Hematopoietic multipotent progenitor cell treated with erythropoietin and hydrocortisone succinate and interleukin-3 and kit ligand, for 6 days (in vitro differentiated cells): Measurements from ENCODE around the gene HORMAD2.
"Not testable (repeated sequence)": the region's sequence is repeated elsewhere in the genome, so short reads cannot be mapped to it uniquely, and the experiment has no call there.

Experiments used
- DNase-seq: peaks from one replicate; pipeline ENCODE4 v3.0.0-alpha.2; 2015

The HORMAD2 gene

DNA sequence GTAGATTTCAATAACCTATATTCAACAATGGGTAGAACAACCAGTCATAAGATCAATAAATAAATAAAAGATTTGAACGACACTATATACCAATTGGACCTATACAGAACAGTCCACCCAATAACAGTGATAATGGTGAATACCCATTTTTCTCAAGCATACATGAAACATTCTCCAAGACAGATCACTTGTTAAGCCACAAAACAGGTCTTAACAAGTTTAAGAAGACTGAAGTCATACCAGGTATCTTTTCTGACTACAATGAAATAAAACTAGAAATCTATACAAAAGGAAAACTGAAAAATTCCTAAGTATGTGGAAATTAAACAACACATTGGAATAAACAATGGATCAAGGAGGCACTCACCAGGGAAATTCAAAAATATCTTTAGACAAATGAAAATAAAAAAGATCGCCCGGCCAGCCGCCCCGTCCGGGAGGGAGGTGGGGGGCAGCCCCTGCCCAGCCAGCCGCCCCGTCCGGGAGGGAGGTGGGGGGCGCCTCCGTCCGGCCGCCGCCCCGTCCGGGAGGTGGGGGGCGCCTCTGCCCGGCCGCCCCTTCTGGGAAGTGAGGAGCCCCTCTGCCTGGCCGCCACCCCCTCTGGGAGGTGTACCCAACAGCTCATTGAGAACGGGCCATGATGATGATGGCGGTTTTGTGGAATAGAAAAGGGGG lies 20.8 kb upstream of the HORMAD2 start:
- not testable (repeated sequence) for DNase-seq

- not testable (repeated sequence) for DNase-seq
These were observed 19.2 kb upstream of the HORMAD2 start for GRCh38 chr22:30061094-30061493.

- DNase-seq: no peak
These were observed 18.0 kb upstream of the HORMAD2 start for GRCh38 chr22:30062259-30062658.

- DNase-seq: no peak
These were observed 17.3 kb upstream of the HORMAD2 start for GRCh38 chr22:30062950-30063349.

- DNase-seq: no peak
These were observed 16.1 kb upstream of the HORMAD2 start for GRCh38 chr22:30064172-30064571.

- no peak for DNase-seq
These were observed 6.5 kb upstream of the HORMAD2 start for GRCh38 chr22:30073743-30074142.

DNA sequence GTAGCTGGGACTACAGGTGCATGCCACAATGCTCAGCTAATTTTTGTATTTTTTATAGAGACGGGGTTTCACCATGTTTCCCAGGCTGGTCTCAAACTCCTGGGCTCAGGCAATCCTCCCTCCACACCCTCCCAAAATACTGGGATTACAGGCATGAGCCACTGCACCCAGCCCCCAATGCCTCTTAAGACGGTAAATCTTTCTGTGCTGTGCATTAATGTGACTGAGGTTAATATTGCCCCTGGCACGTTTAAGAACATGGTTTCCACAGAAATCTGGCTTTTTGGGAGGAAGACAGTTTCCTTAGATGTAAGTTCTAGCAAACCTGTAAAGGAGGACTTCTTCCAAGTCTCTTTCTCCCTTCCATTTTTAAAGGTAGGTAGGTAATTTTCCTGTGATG lies 6.1 kb upstream of the HORMAD2 start:
- DNase-seq: no peak

DNA sequence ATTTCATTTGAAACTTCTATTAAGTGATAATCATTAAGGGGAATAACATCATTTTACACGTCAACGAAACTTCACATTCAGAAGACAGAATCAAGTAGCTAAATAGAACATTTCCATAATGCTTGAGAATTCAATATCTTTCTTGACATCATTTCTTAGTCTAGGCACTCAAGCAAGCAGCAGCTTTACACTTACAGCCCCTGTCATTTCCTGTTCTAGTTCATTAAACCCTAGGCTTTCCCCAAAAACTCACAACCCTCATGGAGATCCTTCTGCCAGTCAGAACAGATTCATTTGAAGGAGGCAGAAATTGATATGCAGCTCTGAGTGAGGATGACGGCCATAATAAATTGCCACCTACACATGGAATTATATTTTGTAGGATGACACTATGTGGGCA lies 5.3 kb upstream of the HORMAD2 start:
- DNase-seq: no peak

DNA sequence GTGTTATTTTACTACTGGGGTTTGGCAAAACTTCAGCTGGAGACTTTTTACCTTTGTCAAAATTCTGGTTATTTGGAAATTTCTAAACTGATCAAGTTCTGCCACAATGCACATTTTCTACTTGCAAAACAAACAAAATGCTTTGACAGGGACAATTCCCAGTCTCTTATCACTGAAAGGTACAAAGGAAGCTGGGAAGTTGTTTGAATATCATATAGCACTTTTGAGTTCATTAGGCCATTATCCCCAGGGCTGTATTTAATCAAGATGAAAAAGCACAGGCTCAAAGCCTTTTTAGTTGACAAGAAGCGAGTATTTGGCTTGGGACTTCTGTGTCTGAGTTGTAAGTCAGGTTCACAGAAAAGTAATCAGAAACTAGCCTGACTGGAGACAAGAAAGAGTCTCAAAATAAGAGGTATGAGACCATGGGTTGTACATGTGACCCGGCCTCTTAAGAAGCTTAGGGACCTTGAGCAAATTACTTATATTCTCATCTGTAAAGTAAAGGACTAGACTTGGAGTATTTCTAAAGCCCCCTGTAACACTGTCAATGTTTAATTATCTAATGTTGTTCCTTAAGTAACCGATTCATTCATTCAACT lies 2.9 kb upstream of the HORMAD2 start:
- no peak for DNase-seq

DNA sequence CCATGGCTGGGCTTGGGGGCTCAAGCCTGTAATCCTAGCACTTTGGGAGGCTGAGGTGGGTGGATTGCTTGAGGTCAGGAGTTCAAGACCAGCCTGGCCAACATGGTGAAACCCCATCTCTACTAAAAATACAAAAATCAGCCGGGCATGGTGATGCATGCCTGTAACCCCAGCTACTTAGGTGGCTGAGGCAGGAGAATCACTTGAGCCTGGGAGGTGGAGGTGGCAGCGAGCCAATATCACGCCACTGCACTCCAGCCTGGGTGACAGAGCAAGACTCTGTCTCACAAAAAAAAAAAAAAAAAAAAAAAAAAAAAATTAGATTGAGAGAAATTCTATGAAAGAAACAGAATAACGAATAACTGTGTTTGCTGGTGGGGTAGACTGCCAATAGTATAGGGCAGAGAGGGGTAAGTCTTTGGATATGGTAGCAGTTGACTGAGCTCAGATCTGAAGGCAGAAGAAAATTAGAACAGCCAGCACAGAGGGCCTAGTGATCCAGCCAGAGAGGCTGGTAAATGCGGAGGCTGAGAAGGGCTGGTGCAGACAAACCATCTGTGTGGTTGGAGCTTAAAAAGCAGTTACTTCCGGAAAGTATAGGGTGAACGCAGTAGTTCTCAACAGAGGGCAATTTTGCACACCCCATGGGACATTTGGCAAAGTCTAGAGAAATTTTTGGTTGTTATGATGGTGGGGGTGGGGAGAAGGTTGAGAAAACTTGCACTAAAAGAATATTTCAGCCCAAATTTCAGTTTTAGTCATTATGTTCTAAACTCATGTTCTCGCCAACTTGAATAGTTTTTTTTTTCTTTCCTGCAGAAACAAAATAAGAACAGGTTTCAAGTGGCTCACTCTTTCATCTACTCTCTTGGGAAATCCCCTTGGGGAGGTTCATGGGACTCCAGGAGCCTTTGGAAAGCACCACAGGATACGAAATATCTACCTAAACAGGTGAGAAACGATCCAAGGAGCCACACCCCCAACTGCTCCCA lies 1.6 kb upstream of the HORMAD2 start:
- no peak for DNase-seq

GRCh38 chr22:30080805-30081204 lies 541 bp downstream of the HORMAD2 start:
- no peak for DNase-seq

GRCh38 chr22:30086496-30086895 lies 6.2 kb downstream of the HORMAD2 start:
- no peak for DNase-seq

DNA sequence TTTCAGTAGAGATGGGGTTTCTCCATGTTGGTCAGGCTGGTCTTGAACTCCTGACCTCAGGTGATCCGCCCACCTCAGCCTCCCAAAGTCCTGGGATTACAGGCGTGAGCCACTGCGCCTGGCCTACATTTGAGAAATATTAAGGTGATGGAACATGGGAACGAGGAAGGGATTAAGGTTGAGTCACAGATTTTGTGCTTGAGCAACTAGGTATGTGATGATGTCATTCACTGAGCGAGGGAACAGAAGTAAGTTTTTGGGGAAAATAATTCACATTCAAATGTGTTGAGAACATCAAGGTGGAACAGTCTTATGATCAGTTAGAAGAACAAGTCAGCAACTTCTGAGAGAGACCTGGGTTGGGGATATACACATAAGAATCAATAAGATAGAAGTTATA lies 6.8 kb downstream of the HORMAD2 start:
- not testable (repeated sequence) for DNase-seq

- DNase-seq: no peak
These were observed 7.3 kb downstream of the HORMAD2 start for GRCh38 chr22:30087611-30088010.

GRCh38 chr22:30088468-30088867 lies 8.2 kb downstream of the HORMAD2 start:
- no peak for DNase-seq

GRCh38 chr22:30089655-30089974 lies 9.4 kb downstream of the HORMAD2 start:
- DNase-seq: no peak

GRCh38 chr22:30092686-30093085 lies 12.4 kb downstream of the HORMAD2 start:
- no peak for DNase-seq

DNA sequence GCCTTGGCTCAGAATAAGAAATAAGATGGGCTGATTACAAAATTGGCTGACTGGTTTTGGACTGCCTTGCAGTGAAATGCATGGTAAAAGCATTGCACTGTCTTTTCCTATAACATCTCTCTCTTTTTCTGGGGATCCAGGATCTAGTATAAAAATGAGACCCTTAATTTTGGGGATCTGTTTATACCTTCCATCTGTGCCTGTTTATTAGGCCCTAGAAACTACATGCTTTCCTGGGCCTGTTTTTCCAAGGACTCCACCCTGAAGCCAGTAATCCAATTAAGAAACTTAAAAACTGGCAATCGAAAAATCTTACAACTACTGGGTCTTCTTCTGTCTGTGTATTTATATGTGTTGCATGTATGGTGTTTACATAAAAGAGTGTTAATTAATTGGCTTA lies 14.5 kb downstream of the HORMAD2 start:
- no peak for DNase-seq

DNA sequence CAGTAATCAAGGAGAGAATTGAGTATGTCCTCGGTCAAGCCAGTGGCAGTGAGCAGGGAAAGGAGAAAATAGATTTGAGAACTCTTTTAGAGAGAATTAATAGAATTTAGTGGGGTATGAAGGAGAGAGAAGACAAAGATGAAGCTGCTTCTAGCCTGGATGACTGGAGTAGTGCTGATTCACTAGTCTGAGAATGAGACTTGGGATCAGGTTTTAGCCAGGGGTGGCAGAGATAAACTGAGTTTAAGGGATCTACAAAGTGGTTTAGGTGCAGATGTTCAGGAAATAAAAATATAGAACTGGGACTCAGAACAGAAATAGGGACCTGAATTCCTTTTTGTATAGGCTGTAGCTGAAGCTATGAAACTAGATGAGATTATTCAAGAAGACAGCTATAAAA lies 17.6 kb downstream of the HORMAD2 start:
- no peak for DNase-seq

- DNase-seq: not testable (repeated sequence)
These were observed 20.5 kb downstream of the HORMAD2 start for GRCh38 chr22:30100770-30101169.

DNA sequence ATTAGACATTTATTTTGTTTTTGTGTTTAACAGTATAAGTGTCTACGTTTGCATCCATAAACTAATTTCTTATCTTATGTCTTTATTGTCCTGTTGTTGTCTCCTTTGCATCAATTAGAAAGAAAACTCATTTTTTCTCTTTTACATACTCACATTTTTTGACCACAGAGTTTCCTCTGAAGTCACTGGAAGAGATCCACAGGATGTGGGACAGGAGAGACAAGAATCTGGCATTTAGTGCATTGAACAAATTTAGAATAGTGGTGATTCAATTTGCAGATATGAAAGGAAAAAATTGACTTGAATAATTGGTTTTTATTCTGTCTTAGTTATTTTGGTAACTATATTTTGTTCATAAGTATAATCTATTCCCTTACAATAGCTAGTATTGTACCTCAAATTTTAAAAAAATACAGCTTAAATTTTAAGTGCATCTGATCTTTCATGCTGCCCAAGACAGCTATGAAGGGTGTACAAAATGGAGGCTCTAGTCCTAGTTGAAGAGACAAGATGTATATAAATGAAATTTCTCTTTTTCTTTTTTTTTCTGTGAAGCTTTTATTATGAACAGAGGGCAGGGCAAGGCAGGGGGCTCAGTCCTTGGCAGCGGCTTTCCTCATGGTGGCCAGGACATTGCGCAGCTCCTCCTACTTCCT lies 24.4 kb downstream of the HORMAD2 start:
- peak; percentile 49 for DNase-seq

GRCh38 chr22:30105483-30105882 lies 25.2 kb downstream of the HORMAD2 start:
- DNase-seq: no peak

- DNase-seq: no peak
These were observed 33.2 kb downstream of the HORMAD2 start for GRCh38 chr22:30113494-30113893.
